ENCODE measurements around the gene PLXNB3.
"Not testable (repeated sequence)": the region's sequence is repeated elsewhere in the genome, so short reads cannot be mapped to it uniquely, and the experiment has no call there.

DNA sequence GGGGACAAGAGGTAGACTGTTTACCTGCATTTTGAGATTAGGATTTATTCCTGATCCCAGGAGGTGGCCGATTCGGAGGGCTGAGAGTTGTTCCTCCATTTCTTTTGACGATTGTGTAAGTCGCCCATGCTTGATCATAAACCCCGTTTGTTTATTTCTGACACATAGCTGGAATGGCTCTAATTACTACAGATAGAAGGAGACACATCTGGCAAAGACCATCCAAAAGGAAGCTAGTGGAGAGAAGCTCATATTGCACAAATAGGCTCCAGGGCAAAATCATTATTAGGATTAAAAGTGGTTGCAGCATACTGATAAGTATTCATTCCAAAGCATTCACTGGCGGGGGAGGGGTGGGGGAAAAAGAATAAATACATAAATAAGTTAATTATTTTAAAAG, 17.1 kb upstream of the PLXNB3 start:
- TF ChIP-seq, protein P1, sequence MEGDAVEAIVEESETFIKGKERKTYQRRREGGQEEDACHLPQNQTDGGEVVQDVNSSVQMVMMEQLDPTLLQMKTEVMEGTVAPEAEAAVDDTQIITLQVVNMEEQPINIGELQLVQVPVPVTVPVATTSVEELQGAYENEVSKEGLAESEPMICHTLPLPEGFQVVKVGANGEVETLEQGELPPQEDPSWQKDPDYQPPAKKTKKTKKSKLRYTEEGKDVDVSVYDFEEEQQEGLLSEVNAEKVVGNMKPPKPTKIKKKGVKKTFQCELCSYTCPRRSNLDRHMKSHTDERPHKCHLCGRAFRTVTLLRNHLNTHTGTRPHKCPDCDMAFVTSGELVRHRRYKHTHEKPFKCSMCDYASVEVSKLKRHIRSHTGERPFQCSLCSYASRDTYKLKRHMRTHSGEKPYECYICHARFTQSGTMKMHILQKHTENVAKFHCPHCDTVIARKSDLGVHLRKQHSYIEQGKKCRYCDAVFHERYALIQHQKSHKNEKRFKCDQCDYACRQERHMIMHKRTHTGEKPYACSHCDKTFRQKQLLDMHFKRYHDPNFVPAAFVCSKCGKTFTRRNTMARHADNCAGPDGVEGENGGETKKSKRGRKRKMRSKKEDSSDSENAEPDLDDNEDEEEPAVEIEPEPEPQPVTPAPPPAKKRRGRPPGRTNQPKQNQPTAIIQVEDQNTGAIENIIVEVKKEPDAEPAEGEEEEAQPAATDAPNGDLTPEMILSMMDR (IDR thresholded peaks at IDR 0.05; ENCODE audit: insufficient read depth, low read length, poor library complexity, severe bottlenecking), result not testable (repeated sequence)
- TF ChIP-seq EZH2phosphoT487 (conservative IDR thresholded peaks at IDR 0.05; ENCODE audit: low read length), result not testable (repeated sequence)
